SK-N-SH (cell line): ENCODE results near the gene CDK9. TPM values are rescaled to one million over a fixed set of nuclear protein-coding genes. Genes with fewer than 3 reads are reported as not detected.

Source experiments
- CTCF ChIA-PET: fragments of 300-600, 350-600 bp; formaldehyde crosslinking; extraction: SDS; loops from one replicate; lab custom pipeline; 2021; lab: Yijun Ruan, JAX
- POLR2A ChIA-PET: fragments of 350-600 bp; sonication (Branson Sonifier 250); formaldehyde crosslinking; extraction: SDS; loops from one replicate; lab custom pipeline; 2020; ENCODE audit warnings: antibody characterized with exemption, inconsistent platforms; lab: Yijun Ruan, JAX
- DNase-seq: peaks from one replicate; pipeline ENCODE4 v3.0.0; 2012
- H2AFZ ChIP-seq: fragments of 200-600 bp; sonication (generic); 2 replicates; pipeline ENCODE4 v1.8.1; 2016; ENCODE audit warnings: antibody characterized with exemption, mild to moderate bottlenecking, low read depth
- H3F3A ChIP-seq: fragments of 200-600 bp; sonication (generic); replicated peaks from 2 replicates; pipeline ENCODE3; 2016; ENCODE audit warnings: antibody characterized with exemption, mild to moderate bottlenecking; ENCODE audit not compliant: insufficient read depth
- H3K27ac ChIP-seq, 2 experiments: fragments of 200-500 bp in 1 of 2; fragments of 200-600 bp in 1 of 2; sonication (Bioruptor generic) in 1 of 2; sonication (generic), shearing (Covaris generic) in 1 of 2; 2 replicates each; pipeline versions ENCODE4 v1.5.1 to v1.6.1; 2014 to 2016; ENCODE audit warnings: low read depth in 2 of 2, inconsistent platforms in 1 of 2, low read length in 1 of 2, mild to moderate bottlenecking in 1 of 2, mixed read lengths in 1 of 2
- H3K27me3 ChIP-seq: fragments of 200-600 bp; sonication (generic), shearing (Covaris generic); 2 replicates; pipeline ENCODE4 v1.6.1; 2016; ENCODE audit warnings: mixed run types; ENCODE audit not compliant: insufficient read depth
- H3K36me3 ChIP-seq, 2 experiments: fragments of 200-500 bp in 1 of 2; fragments of 200-600 bp in 1 of 2; sonication (Bioruptor generic) in 1 of 2; sonication (generic) in 1 of 2; replicated peaks in 1 of 2; 2 replicates each; pipeline versions ENCODE3 to v1.5.1; 2014 to 2016; ENCODE audit warnings: low read length in 1 of 2, mild to moderate bottlenecking in 1 of 2; ENCODE audit not compliant: insufficient read depth in 2 of 2, control insufficient read depth in 1 of 2
- H3K4me1 ChIP-seq, 2 experiments: fragments of 200-500 bp in 1 of 2; fragments of 200-600 bp in 1 of 2; sonication (Bioruptor generic) in 1 of 2; sonication (generic), shearing (Covaris generic) in 1 of 2; 2 replicates each; pipeline versions ENCODE4 v1.5.1 to v1.6.1; 2014 to 2016; ENCODE audit warnings: low read depth in 1 of 2, low read length in 1 of 2, mixed run types in 1 of 2; ENCODE audit not compliant: insufficient read depth in 2 of 2, control insufficient read depth in 1 of 2
- H3K4me2 ChIP-seq: fragments of 200-600 bp; sonication (generic), shearing (Covaris generic); 2 replicates; pipeline ENCODE4 v1.6.1; 2017; ENCODE audit warnings: mixed run types
- H3K4me3 ChIP-seq, 2 experiments: fragments of 200-500 bp in 1 of 2; fragments of 200-600 bp in 1 of 2; sonication (Bioruptor generic) in 1 of 2; sonication (generic), shearing (Covaris generic) in 1 of 2; 2 replicates each; pipeline versions ENCODE4 v1.5.1 to v1.8.1; 2014 to 2016; ENCODE audit warnings: low read depth in 2 of 2, inconsistent platforms in 1 of 2, low read length in 1 of 2, mild to moderate bottlenecking in 1 of 2, mixed read lengths in 1 of 2, moderate library complexity in 1 of 2
- H3K79me2 ChIP-seq: fragments of 200-600 bp; sonication (generic); 2 replicates; pipeline ENCODE4 v1.8.1; 2017; ENCODE audit warnings: mild to moderate bottlenecking; ENCODE audit not compliant: insufficient read depth
- H3K9ac ChIP-seq: fragments of 200-600 bp; sonication (generic); 2 replicates; pipeline ENCODE4 v1.6.1; 2017; ENCODE audit warnings: mixed run types
- H3K9me2 ChIP-seq: fragments of 200-600 bp; sonication (generic); 2 replicates; pipeline ENCODE4 v1.6.1; 2017; ENCODE audit warnings: mixed run types
- H3K9me3 ChIP-seq: fragments of 200-600 bp; sonication (generic); 2 replicates; pipeline ENCODE4 v1.6.1; 2017; ENCODE audit warnings: mixed run types, mild to moderate bottlenecking, moderate library complexity
- H4K20me1 ChIP-seq: fragments of 200-600 bp; sonication (generic); 2 replicates; pipeline ENCODE4 v1.6.1; 2017; ENCODE audit warnings: mild to moderate bottlenecking, mixed run types; ENCODE audit not compliant: insufficient read depth
- CTCF ChIP-seq: fragments of 200-600 bp; sonication (generic); IDR thresholded peaks from 2 replicates; pipeline ENCODE4 v1.6.1; 2017; ENCODE audit warnings: antibody characterized with exemption, mild to moderate bottlenecking, moderate library complexity
- EP300 ChIP-seq, 2 experiments: IDR thresholded peaks; 2 replicates each; pipeline versions ENCODE4 v1.4.0 to v1.6.1; 2012; ENCODE audit warnings: borderline replicate concordance in 1 of 2, low read depth in 1 of 2, low read length in 1 of 2
- EZH2phosphoT487 ChIP-seq: fragments of 200-600 bp; sonication (generic); IDR thresholded peaks from 2 replicates; pipeline ENCODE4 v1.6.1; 2017; ENCODE audit warnings: low read depth, mixed run types, mild to moderate bottlenecking, antibody characterized with exemption, moderate library complexity, borderline replicate concordance
- FOXM1 ChIP-seq: IDR thresholded peaks from 2 replicates; pipeline ENCODE4 v1.4.0; 2012; ENCODE audit warnings: low read depth, mild to moderate bottlenecking
- GABPA ChIP-seq: IDR thresholded peaks from 2 replicates; pipeline ENCODE4 v1.4.0; 2012; ENCODE audit warnings: low read depth, mild to moderate bottlenecking
- MEF2A ChIP-seq: IDR thresholded peaks from 2 replicates; pipeline ENCODE4 v1.4.0; 2012; ENCODE audit warnings: low read depth, borderline replicate concordance
- NFIC ChIP-seq: IDR thresholded peaks from 2 replicates; pipeline ENCODE4 v1.4.0; 2012; ENCODE audit warnings: borderline replicate concordance
- RCOR1 ChIP-seq: fragments of 150-350 bp; IDR thresholded peaks from 2 replicates; pipeline ENCODE4 v1.6.1; 2017; ENCODE audit warnings: antibody characterized with exemption, low read length
- REST ChIP-seq: IDR thresholded peaks from 2 replicates; pipeline ENCODE4 v1.6.1; 2012; ENCODE audit warnings: mild to moderate bottlenecking, low read depth, low read length, moderate library complexity
- RFX5 ChIP-seq: IDR thresholded peaks from 2 replicates; pipeline ENCODE4 v1.6.1; 2012; ENCODE audit warnings: mild to moderate bottlenecking, improper control_type of control experiment, low read length
- RXRA ChIP-seq: IDR thresholded peaks from 2 replicates; pipeline ENCODE4 v1.4.0; 2012; ENCODE audit warnings: low read depth, mild to moderate bottlenecking, borderline replicate concordance
- SIN3A ChIP-seq: IDR thresholded peaks from 2 replicates; pipeline ENCODE4 v1.6.1; 2012; ENCODE audit warnings: low read depth, mild to moderate bottlenecking, low read length, moderate library complexity, borderline replicate concordance
- SMC3 ChIP-seq: IDR thresholded peaks from 2 replicates; pipeline ENCODE4 v1.6.1; 2012; ENCODE audit warnings: low read depth, low read length, improper control_type of control experiment
- ZBTB33 ChIP-seq: IDR thresholded peaks from 2 replicates; pipeline ENCODE4 v1.4.0; 2012; ENCODE audit warnings: low read depth, borderline replicate concordance
- WGBS: methylation state at CpG from one replicate; pipeline ENCODE4 v1.1.6; 2017; ENCODE audit warnings: low lambda C conversion rate; 5-methylcytosine and 5-hydroxymethylcytosine counted together
- polyA plus RNA-seq, 3 experiments: library from polyadenylated mRNA; depleted of rRNA; stranded (reverse); fragments of >200 nt; gene quantifications; 2 replicates each; pipeline ENCODE4 v1.2.3, GENCODE V29; 2012
- TF ChIP-seq, protein P1 (sequence below): fragments of 150-350 bp; IDR thresholded peaks from 2 replicates; pipeline ENCODE4 v1.6.1; 2017; ENCODE audit warnings: antibody characterized with exemption, low read length, low read depth, borderline replicate concordance
- TF ChIP-seq, protein P2 (sequence below): IDR thresholded peaks from 2 replicates; pipeline ENCODE4; 2012
- TF ChIP-seq, protein P3 (sequence below): IDR thresholded peaks from 2 replicates; pipeline ENCODE4 v1.4.0; 2012; ENCODE audit warnings: low read depth

The CDK9 gene
- polyA plus RNA-seq, 1 of the 3 experiments (the other 2 are of a cell fraction), result 82.7 TPM

DNA sequence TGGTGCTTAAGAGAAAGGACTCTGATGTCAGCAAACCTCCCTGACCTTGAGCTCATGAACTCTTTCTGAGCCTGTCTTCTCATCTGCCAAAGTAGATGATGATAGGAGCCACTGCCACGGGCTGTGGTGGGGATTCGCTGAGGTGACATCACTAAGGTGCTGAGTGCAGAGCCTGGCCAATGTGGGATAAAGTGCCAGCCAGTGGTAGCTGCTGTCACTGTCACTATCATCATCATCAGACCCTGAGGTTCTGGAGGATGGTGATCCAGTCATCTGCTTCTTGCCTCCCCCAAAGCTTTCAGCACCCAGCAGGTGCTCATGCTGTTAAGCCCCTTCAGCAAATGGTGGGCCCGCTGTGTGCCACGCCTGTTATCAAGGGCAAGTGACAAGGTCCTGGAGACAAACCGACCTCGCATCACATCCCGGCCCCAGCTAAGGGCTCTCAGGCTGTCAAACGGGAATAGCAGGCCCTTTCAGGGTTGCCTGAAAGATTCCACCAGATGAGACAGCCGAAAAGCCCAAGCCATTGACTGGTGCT is 23.2 kb downstream of the CDK9 start:
- 87% methylated on average over 9 of the region's 9 CpGs for WGBS
- no peaks in the 10 kb centered on the region for H3K27me3 ChIP-seq
- H2AFZ ChIP-seq, result no peak overlapping the region
- H3K4me1 ChIP-seq, result peaks cover 6 to 14% of the 10 kb centered on the region in 2 experiments; a peak in 3 of 4 replicates
- CTCF ChIA-PET, result interaction anchor here (0.6 to 1.5 kb wide), 3 partner anchors 25 to 219 kb away, joined by 3 to 6 read pairs (median 3); no protein-coding TSS in a partner anchor
- peaks cover 4% of the 10 kb centered on the region for H3F3A ChIP-seq
- POLR2A ChIA-PET, result interaction anchor here (0.7 kb wide), 1 partner anchor 874 kb away, joined by 5 read pairs; no protein-coding TSS in a partner anchor
- H3K79me2 ChIP-seq, result peaks cover 27% of the 10 kb centered on the region
- no peak overlapping the region for H3K4me3 ChIP-seq
- no peaks in the 10 kb centered on the region for H4K20me1 ChIP-seq
- DNase-seq, result peak; percentile 42
- H3K9me3 ChIP-seq, result no peaks in the 10 kb centered on the region
- H3K36me3 ChIP-seq, result peaks cover 42 to 43% of the 10 kb centered on the region in 2 experiments
- no peak overlapping the region for H3K27ac ChIP-seq
- H3K9me2 ChIP-seq, result no peaks in the 10 kb centered on the region
- no peak overlapping the region for H3K4me2 ChIP-seq
- no peak for TF ChIP-seq MEF2A
- TF ChIP-seq REST, result no peak
- TF ChIP-seq, protein P1, sequence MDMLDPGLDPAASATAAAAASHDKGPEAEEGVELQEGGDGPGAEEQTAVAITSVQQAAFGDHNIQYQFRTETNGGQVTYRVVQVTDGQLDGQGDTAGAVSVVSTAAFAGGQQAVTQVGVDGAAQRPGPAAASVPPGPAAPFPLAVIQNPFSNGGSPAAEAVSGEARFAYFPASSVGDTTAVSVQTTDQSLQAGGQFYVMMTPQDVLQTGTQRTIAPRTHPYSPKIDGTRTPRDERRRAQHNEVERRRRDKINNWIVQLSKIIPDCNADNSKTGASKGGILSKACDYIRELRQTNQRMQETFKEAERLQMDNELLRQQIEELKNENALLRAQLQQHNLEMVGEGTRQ, result no peak
- no peak for TF ChIP-seq RCOR1
- TF ChIP-seq, protein P2, sequence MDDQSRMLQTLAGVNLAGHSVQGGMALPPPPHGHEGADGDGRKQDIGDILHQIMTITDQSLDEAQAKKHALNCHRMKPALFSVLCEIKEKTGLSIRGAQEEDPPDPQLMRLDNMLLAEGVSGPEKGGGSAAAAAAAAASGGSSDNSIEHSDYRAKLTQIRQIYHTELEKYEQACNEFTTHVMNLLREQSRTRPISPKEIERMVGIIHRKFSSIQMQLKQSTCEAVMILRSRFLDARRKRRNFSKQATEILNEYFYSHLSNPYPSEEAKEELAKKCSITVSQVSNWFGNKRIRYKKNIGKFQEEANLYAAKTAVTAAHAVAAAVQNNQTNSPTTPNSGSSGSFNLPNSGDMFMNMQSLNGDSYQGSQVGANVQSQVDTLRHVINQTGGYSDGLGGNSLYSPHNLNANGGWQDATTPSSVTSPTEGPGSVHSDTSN, result no peak
- no peak for TF ChIP-seq SIN3A
- TF ChIP-seq, protein P3, sequence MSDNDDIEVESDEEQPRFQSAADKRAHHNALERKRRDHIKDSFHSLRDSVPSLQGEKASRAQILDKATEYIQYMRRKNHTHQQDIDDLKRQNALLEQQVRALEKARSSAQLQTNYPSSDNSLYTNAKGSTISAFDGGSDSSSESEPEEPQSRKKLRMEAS, result no peak
- no peak for TF ChIP-seq GABPA
- no peak for TF ChIP-seq RXRA
- no peak for TF ChIP-seq EZH2phosphoT487
- TF ChIP-seq FOXM1, result no peak
- no peak for TF ChIP-seq SMC3
- no peak for TF ChIP-seq CTCF
- no peak for TF ChIP-seq NFIC
- TF ChIP-seq RFX5, result no peak
- TF ChIP-seq EP300 (IDR thresholded peaks at IDR 0.05; ENCODE audit: borderline replicate concordance in 1 of 2, low read depth in 1 of 2, low read length in 1 of 2), result no peak
- no peak for TF ChIP-seq ZBTB33
- no peak overlapping the region for H3K9ac ChIP-seq
